ACC112 (cell line): ENCODE data around the gene HTR1A.

Source experiments
- H2AFZ ChIP-seq: fragments of 200-600 bp; sonication (generic); one replicate; pipeline ENCODE4 v1.6.0; 2017; ENCODE audit warnings: antibody characterized with exemption, low read length; ENCODE audit not compliant: unreplicated experiment
- H3K27ac ChIP-seq: fragments of 200-600 bp; sonication (generic); 2 replicates; pipeline ENCODE4 v1.5.1; 2014; ENCODE audit warnings: low read depth, mild to moderate bottlenecking, antibody characterized with exemption, low read length, moderate library complexity
- H3K27me3 ChIP-seq: fragments of 200-600 bp; sonication (generic); 2 replicates; pipeline ENCODE4 v1.6.1; 2014; ENCODE audit warnings: mild to moderate bottlenecking, antibody characterized with exemption, low read length, moderate library complexity, mixed read lengths; ENCODE audit not compliant: insufficient read depth
- H3K36me3 ChIP-seq: fragments of 200-600 bp; sonication (generic); 2 replicates; pipeline ENCODE4 v1.6.1; 2016; ENCODE audit warnings: mild to moderate bottlenecking, antibody characterized with exemption, low read length, moderate library complexity, mixed read lengths; ENCODE audit not compliant: insufficient read depth
- H3K4me1 ChIP-seq: fragments of 200-600 bp; sonication (generic); one replicate; pipeline ENCODE4 v1.6.1; 2016; ENCODE audit warnings: low read length, mixed read lengths; ENCODE audit not compliant: insufficient read depth, unreplicated experiment, control insufficient read depth
- H3K4me3 ChIP-seq: fragments of 200-600 bp; sonication (generic); 2 replicates; pipeline ENCODE4 v1.5.1; 2014; ENCODE audit warnings: mild to moderate bottlenecking, low read depth, low read length
- H3K79me2 ChIP-seq: fragments of 200-600 bp; sonication (generic); one replicate; pipeline ENCODE4 v1.6.0; 2016; ENCODE audit warnings: low read length; ENCODE audit not compliant: control insufficient read depth, unreplicated experiment, insufficient read depth

Gene HTR1A

DNA sequence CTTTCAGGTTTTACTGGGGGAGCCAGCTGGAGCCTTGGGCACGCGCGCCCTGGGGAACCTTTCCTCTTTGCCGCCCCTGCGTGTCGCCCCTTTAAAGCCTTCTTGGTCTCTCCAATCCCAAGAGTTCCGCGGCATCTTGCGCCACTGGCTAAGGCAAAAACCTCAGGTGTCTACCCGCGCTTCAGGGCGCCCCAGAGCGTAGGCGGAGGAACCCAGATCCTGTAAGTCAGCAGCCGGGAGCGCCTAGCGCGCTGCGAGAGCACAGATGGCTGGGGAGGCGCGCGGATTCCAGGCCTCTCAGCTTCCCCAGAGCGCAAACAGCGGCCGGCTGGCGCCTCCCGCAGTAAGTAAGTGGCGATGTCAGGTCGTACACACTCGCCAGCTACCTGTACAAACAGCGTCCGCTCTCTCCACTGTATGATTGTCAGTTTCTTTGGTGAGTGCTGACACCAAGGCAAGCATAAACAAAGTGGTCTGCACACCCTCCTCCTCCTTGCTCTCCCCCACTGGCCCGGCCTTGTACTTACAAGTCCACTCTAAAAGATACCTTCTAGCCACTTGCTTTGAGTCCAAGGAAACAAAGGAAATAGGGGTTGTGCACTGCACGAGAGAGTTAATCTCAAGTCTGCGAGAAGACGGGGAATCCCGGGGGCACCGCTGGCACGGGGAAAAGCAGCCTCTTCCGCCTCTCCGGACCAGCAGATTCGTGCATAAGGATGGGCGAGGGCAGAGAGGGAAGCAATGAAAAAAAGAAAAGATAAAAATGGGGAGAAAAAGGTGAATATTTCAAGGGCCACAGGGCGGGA is 2.9 kb downstream of the HTR1A start:
- H3K79me2 ChIP-seq: no peaks in the 10 kb centered on the region
- peaks cover 53% of the 10 kb centered on the region for H3K27me3 ChIP-seq
- no peaks in the 10 kb centered on the region for H3K4me1 ChIP-seq
- no peak overlapping the region for H3K4me3 ChIP-seq
- H2AFZ ChIP-seq: no peak overlapping the region
- no peaks in the 10 kb centered on the region for H3K36me3 ChIP-seq
- no peak overlapping the region for H3K27ac ChIP-seq

GRCh38 chr5:63958654-63959053 is 3.6 kb downstream of the HTR1A start:
- no peak overlapping the region for H3K27ac ChIP-seq
- no peaks in the 10 kb centered on the region for H3K4me1 ChIP-seq
- H3K79me2 ChIP-seq: no peaks in the 10 kb centered on the region
- H3K4me3 ChIP-seq: no peak overlapping the region
- peaks cover 53% of the 10 kb centered on the region for H3K27me3 ChIP-seq
- no peaks in the 10 kb centered on the region for H3K36me3 ChIP-seq
- H2AFZ ChIP-seq: no peak overlapping the region

- Histone ChIP-seq H3K27me3 (peaks cover 49% of the 10 kb centered on the region), H3K4me3 (no peak overlapping the region), H3K79me2 (no peaks in the 10 kb centered on the region), H2AFZ (no peak overlapping the region), H3K4me1 (no peaks in the 10 kb centered on the region), H3K27ac (no peak overlapping the region), H3K36me3 (no peaks in the 10 kb centered on the region)
These were observed 4.6 kb downstream of the HTR1A start for GRCh38 chr5:63957617-63958016.

DNA sequence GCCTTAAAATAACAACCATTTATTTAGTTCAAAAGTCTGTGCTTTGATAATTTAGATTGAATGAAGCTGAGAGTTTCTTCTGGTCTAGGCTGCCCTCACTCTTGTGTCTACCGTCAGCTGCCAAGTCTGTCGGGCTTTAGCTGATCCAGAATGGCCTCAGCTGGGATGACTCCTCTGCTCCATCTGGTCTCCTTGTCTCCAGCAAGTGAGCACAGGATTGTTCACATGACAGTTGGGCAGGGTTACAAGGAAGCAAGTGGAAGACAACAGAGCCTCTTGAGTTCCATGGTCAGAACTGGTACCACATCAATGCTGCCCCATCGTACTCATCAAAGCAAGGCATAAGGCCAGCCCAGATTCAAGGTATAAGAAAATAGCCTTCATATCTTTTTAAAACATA is 9.0 kb downstream of the HTR1A start:
- Histone ChIP-seq H3K4me3 (no peak overlapping the region), H3K36me3 (no peaks in the 10 kb centered on the region), H2AFZ (no peak overlapping the region)

GRCh38 chr5:63935103-63935502 is 27.1 kb downstream of the HTR1A start:
- no peak overlapping the region for H2AFZ ChIP-seq
- H3K36me3 ChIP-seq: no peaks in the 10 kb centered on the region
- H3K27ac ChIP-seq: no peak overlapping the region
- no peaks in the 10 kb centered on the region for H3K27me3 ChIP-seq
- H3K4me1 ChIP-seq: no peaks in the 10 kb centered on the region
- H3K79me2 ChIP-seq: no peaks in the 10 kb centered on the region
- no peak overlapping the region for H3K4me3 ChIP-seq

More for the DNA sequence above, 9.0 kb downstream of the HTR1A start:
- no peaks in the 10 kb centered on the region for H3K4me1 ChIP-seq
- no peaks in the 10 kb centered on the region for H3K79me2 ChIP-seq
- peaks cover 5% of the 10 kb centered on the region; the same call in 1 of the 2 replicates for H3K27me3 ChIP-seq
- no peak overlapping the region for H3K27ac ChIP-seq

DNA sequence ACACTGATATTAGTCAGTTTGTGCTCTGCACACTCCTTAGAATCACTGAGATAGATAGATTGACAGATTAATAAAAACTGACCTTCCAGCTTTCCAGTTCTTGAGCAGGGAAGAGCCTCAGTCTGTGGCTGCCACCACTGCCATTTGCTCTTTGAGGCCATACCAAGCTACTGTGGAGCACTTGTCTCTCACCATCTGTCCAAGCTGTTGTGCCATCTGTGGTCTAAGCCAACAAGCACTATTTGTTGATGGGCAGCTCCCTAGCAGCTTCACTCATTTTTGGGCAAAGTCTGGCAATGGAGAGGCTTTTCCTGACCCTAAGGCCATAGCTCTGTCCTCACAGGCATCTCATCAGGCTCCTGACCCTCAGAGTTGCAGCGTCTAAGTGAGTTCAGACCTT is 30.4 kb downstream of the HTR1A start:
- H3K4me3 ChIP-seq: no peak overlapping the region
- H2AFZ ChIP-seq: no peak overlapping the region
- H3K4me1 ChIP-seq: no peaks in the 10 kb centered on the region
- no peak overlapping the region for H3K27ac ChIP-seq
- H3K36me3 ChIP-seq: no peaks in the 10 kb centered on the region
- H3K27me3 ChIP-seq: no peaks in the 10 kb centered on the region
- H3K79me2 ChIP-seq: no peaks in the 10 kb centered on the region

- Histone ChIP-seq H3K27me3 (no peaks in the 10 kb centered on the region), H3K4me1 (no peaks in the 10 kb centered on the region), H3K4me3 (no peak overlapping the region), H3K36me3 (no peaks in the 10 kb centered on the region), H3K79me2 (no peaks in the 10 kb centered on the region), H3K27ac (no peak overlapping the region), H2AFZ (no peak overlapping the region)
These were observed 33.8 kb downstream of the HTR1A start for GRCh38 chr5:63928451-63928850.

GRCh38 chr5:63923914-63924313 is 38.3 kb downstream of the HTR1A start:
- no peak overlapping the region for H3K4me3 ChIP-seq
- H3K27me3 ChIP-seq: no peaks in the 10 kb centered on the region
- H3K36me3 ChIP-seq: no peaks in the 10 kb centered on the region
- H3K27ac ChIP-seq: no peak overlapping the region
- no peaks in the 10 kb centered on the region for H3K79me2 ChIP-seq
- H2AFZ ChIP-seq: no peak overlapping the region
- H3K4me1 ChIP-seq: no peaks in the 10 kb centered on the region

- H2AFZ ChIP-seq: no peak overlapping the region
- H3K27ac ChIP-seq: no peak overlapping the region
- no peak overlapping the region for H3K4me3 ChIP-seq
- no peaks in the 10 kb centered on the region for H3K4me1 ChIP-seq
- H3K79me2 ChIP-seq: no peaks in the 10 kb centered on the region
- no peaks in the 10 kb centered on the region for H3K36me3 ChIP-seq
- no peaks in the 10 kb centered on the region for H3K27me3 ChIP-seq
These were observed 42.3 kb downstream of the HTR1A start for GRCh38 chr5:63919763-63920478.

DNA sequence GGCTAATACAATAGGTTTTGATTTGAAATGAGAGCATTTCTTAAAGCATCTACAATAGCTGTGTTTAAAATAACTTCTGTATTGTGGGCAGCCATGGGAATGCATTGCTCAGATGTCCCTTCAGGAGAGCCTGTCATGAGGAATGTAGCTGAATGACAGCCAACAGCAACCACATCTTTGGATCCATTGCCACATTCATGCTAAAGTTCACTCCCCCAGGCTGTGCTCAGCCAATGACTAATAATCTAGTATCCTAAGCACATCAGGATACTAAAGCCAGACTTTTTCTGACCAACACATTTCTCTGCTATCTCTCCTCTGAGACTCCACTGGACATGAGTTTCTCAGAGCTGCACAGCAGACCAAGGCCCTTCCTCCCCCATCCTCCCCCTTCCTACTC is 45.5 kb downstream of the HTR1A start:
- no peak overlapping the region for H3K4me3 ChIP-seq
- H2AFZ ChIP-seq: no peak overlapping the region
- H3K27me3 ChIP-seq: no peaks in the 10 kb centered on the region
- H3K36me3 ChIP-seq: no peaks in the 10 kb centered on the region
- H3K79me2 ChIP-seq: no peaks in the 10 kb centered on the region
- no peak overlapping the region for H3K27ac ChIP-seq
- H3K4me1 ChIP-seq: no peaks in the 10 kb centered on the region

- Histone ChIP-seq H2AFZ (no peak overlapping the region), H3K27ac (no peak overlapping the region), H3K4me3 (no peak overlapping the region), H3K4me1 (no peaks in the 10 kb centered on the region), H3K27me3 (no peaks in the 10 kb centered on the region), H3K79me2 (no peaks in the 10 kb centered on the region), H3K36me3 (no peaks in the 10 kb centered on the region)
These were observed 50.4 kb downstream of the HTR1A start for GRCh38 chr5:63911871-63912270.
